ENCODE data around the gene DHX57. TPM values are rescaled to one million over a fixed set of nuclear protein-coding genes. Genes with fewer than 3 reads are reported as not detected.

The DHX57 gene
- polyA plus RNA-seq, 1 donor from 2014 or later = 44.0 TPM

- H3K9me2 ChIP-seq (ENCODE audit: insufficient read depth, low read length) = no peaks in the 10 kb centered on the region
- no peak overlapping the region for H2AFZ ChIP-seq (ENCODE audit: low read depth, low read length)
- peaks cover 21% of the 10 kb centered on the region for H3K36me3 ChIP-seq (ENCODE audit: insufficient read depth, low read length)
- no peaks in the 10 kb centered on the region for H3F3A ChIP-seq (ENCODE audit: insufficient read depth, low read length, poor library complexity, severe bottlenecking)
- H3K9me3 ChIP-seq (ENCODE audit: low read length) = no peaks in the 10 kb centered on the region
- no peak for TF ChIP-seq SMC3 (conservative IDR thresholded peaks at IDR 0.05; ENCODE audit: poor library complexity)
- peaks cover under 1% of the 10 kb centered on the region for H3K79me2 ChIP-seq (replicated peaks; ENCODE audit: insufficient read depth, low read length)
- H3K27ac ChIP-seq (ENCODE audit: low read length) = no peak overlapping the region
- no peak overlapping the region for H3K4me3 ChIP-seq (ENCODE audit: low read length)
- no peaks in the 10 kb centered on the region for H3K27me3 ChIP-seq (ENCODE audit: insufficient read depth, low read depth, low read length)
- H3K9ac ChIP-seq (ENCODE audit: low read length) = no peak overlapping the region
- no peak overlapping the region for H3K4me2 ChIP-seq (ENCODE audit: low read length)
- no peaks in the 10 kb centered on the region for H4K20me1 ChIP-seq (ENCODE audit: insufficient read depth)
Observed at GRCh38 chr2:38863061-38863695, 12.6 kb downstream of the DHX57 start.

GRCh38 chr2:38862476-38862875, 13.3 kb downstream of the DHX57 start:
- Histone ChIP-seq H3K9me3 (ENCODE audit: low read length) (no peaks in the 10 kb centered on the region), H3K79me2 (replicated peaks; ENCODE audit: insufficient read depth, low read length) (no peaks in the 10 kb centered on the region), H3K36me3 (ENCODE audit: insufficient read depth, low read length) (peaks cover 21% of the 10 kb centered on the region), H3F3A (ENCODE audit: insufficient read depth, low read length, poor library complexity, severe bottlenecking) (no peaks in the 10 kb centered on the region), H3K9ac (ENCODE audit: low read length) (no peak overlapping the region), H3K4me2 (ENCODE audit: low read length) (no peak overlapping the region), H3K27ac (ENCODE audit: low read length) (no peak overlapping the region), H3K27me3 (ENCODE audit: insufficient read depth, low read depth, low read length) (no peaks in the 10 kb centered on the region), H2AFZ (ENCODE audit: low read depth, low read length) (no peak overlapping the region), H3K9me2 (ENCODE audit: insufficient read depth, low read length) (no peaks in the 10 kb centered on the region), H4K20me1 (ENCODE audit: insufficient read depth) (no peaks in the 10 kb centered on the region), H3K4me3 (ENCODE audit: low read length) (no peak overlapping the region)
- no peak for TF ChIP-seq EZH2 (IDR thresholded peaks at IDR 0.05; ENCODE audit: borderline replicate concordance, insufficient read depth, low read length, poor library complexity, severe bottlenecking)
- TF ChIP-seq MXI1 (conservative IDR thresholded peaks at IDR 0.05; ENCODE audit: poor library complexity, severe bottlenecking) = no peak
- no peak for TF ChIP-seq SMC3 (conservative IDR thresholded peaks at IDR 0.05; ENCODE audit: poor library complexity)
- TF ChIP-seq CTCF (IDR thresholded peaks at IDR 0.05; ENCODE audit: poor library complexity, severe bottlenecking) = no peak
- no peak for TF ChIP-seq REST (IDR thresholded peaks at IDR 0.05; ENCODE audit: borderline replicate concordance)
- no peak for TF ChIP-seq EP300 (conservative IDR thresholded peaks at IDR 0.05; ENCODE audit: poor library complexity, severe bottlenecking)
- TF ChIP-seq RAD21 (conservative IDR thresholded peaks at IDR 0.05) = no peak
- TF ChIP-seq POLR2AphosphoS5 (IDR thresholded peaks at IDR 0.05) = no peak
- no peak for TF ChIP-seq TAF1 (IDR thresholded peaks at IDR 0.05; ENCODE audit: low read depth)
